CD4-positive, alpha-beta memory T cell (primary cell): ENCODE data around the gene NASP. TPM values are rescaled to one million over a fixed set of nuclear protein-coding genes. Genes with fewer than 3 reads are reported as not detected.

Source experiments
- CTCF ChIA-PET: fragments of 350-600 bp; sonication (Branson Sonifier 250); formaldehyde crosslinking; loops from one replicate; lab custom pipeline; 2021; ENCODE audit warnings: inconsistent platforms; ENCODE audit not compliant: partially characterized antibody; lab: Charles Lee
- POLR2A ChIA-PET: fragments of 350-600 bp; sonication (Branson Sonifier 250); formaldehyde crosslinking; loops from one replicate; lab custom pipeline; 2021; ENCODE audit not compliant: partially characterized antibody; lab: Charles Lee
- DNase-seq, 5 donors: peaks; one replicate each; pipeline versions ENCODE4 v3.0.0 to v3.0.0-alpha.2; 2020 to 2022; ENCODE audit warnings: mixed read lengths in 1 of 5
- H3K27ac ChIP-seq: one replicate; pipeline ENCODE4 v1.7.0; 2013; ENCODE audit warnings: low read depth, low read length
- H3K27me3 ChIP-seq: 2 replicates; pipeline ENCODE4 v1.7.0; 2013; ENCODE audit warnings: mild to moderate bottlenecking, low read length, moderate library complexity; ENCODE audit not compliant: insufficient read depth
- H3K36me3 ChIP-seq: 2 replicates; pipeline ENCODE4 v1.7.0; 2013; ENCODE audit warnings: mild to moderate bottlenecking, low read length, moderate library complexity; ENCODE audit not compliant: insufficient read depth
- H3K4me1 ChIP-seq: 2 replicates; pipeline ENCODE4 v1.7.0; 2013; ENCODE audit warnings: mild to moderate bottlenecking, low read length, moderate library complexity; ENCODE audit not compliant: insufficient read depth
- H3K4me3 ChIP-seq, 2 donors: one replicate each; pipeline ENCODE4 v1.7.0; 2013; ENCODE audit warnings: low read length in 2 of 2, mild to moderate bottlenecking in 1 of 2
- H3K9me3 ChIP-seq, 2 donors: one replicate each; pipeline ENCODE4 v1.7.0; 2013; ENCODE audit warnings: low read length in 2 of 2, control low read depth in 1 of 2; ENCODE audit not compliant: control insufficient read depth in 1 of 2
- H3K27ac Mint-ChIP-seq, 7 donors: one replicate each; pipeline ENCODE4 v1.8.0; 2020 to 2021; ENCODE audit warnings: mixed read lengths in 7 of 7, mild to moderate bottlenecking in 6 of 7, inconsistent platforms in 3 of 7, moderate library complexity in 3 of 7
- H3K27me3 Mint-ChIP-seq, 2 donors: one replicate each; pipeline ENCODE4 v1.8.0; 2020 to 2021; ENCODE audit warnings: mixed read lengths in 2 of 2
- H3K36me3 Mint-ChIP-seq, 2 donors: one replicate each; pipeline ENCODE4 v1.8.0; 2020 to 2021; ENCODE audit warnings: mixed read lengths in 2 of 2, inconsistent platforms in 1 of 2, mild to moderate bottlenecking in 1 of 2
- H3K4me1 Mint-ChIP-seq, 4 donors: one replicate each; pipeline ENCODE4 v1.8.0; 2020 to 2021; ENCODE audit warnings: mixed read lengths in 4 of 4, mild to moderate bottlenecking in 1 of 4
- H3K4me3 Mint-ChIP-seq, 8 donors: one replicate each; pipeline ENCODE4 v1.8.0; 2020 to 2021; ENCODE audit warnings: mixed read lengths in 8 of 8, mild to moderate bottlenecking in 7 of 8, moderate library complexity in 6 of 8, inconsistent platforms in 3 of 8
- H3K9me3 Mint-ChIP-seq, 8 donors: one replicate each; pipeline ENCODE4 v1.8.0; 2020 to 2021; ENCODE audit warnings: mixed read lengths in 8 of 8, mild to moderate bottlenecking in 5 of 8, inconsistent platforms in 3 of 8, moderate library complexity in 1 of 8
- intact Hi-C: fragments of 100-400 bp; cut with micrococcal nuclease; formaldehyde crosslinking; loops from one replicate; pipeline ENCODE4 v1.15.1; 2023
- polyA plus RNA-seq, 2 donors: library from polyadenylated mRNA; unstranded; fragments of 300-500 nt; fragmentation: Illumina TruSeq; gene quantifications; one replicate each; pipeline ENCODE4 v1.2.3, GENCODE V29; 2021
- total RNA-seq, 2 experiments: library from RNA; stranded (reverse); gene quantifications; one replicate each; pipeline ENCODE4 v1.2.3, GENCODE V29; 2021

NASP gene
- total and polyA plus RNA-seq, 4 experiments from 2014 or later: 57.1 to 93.9 (median 90.4) TPM

- H3K9me3 ChIP-seq: no peaks in the 10 kb centered on the region
- H3K9me3 Mint-ChIP-seq: peaks cover 0 to 1% (median 0%) of the 10 kb centered on the region in 8 donors
- H3K27ac Mint-ChIP-seq: peak overlapping the region in 4 of 7 donors; percentile 3 to 65 (median 38)
- ChIA-PET POLR2A (no interaction called here), CTCF (no interaction called here)
- H3K36me3 Mint-ChIP-seq: peaks cover 45 to 67% of the 10 kb centered on the region in 2 donors
- H3K4me3 Mint-ChIP-seq: no peak overlapping the region
- DNase-seq: no peak
- H3K4me1 ChIP-seq: no peaks in the 10 kb centered on the region
- no peaks in the 10 kb centered on the region for H3K27me3 Mint-ChIP-seq
- no peak overlapping the region for H3K27ac ChIP-seq
- intact Hi-C loops: no loop called here
- H3K4me3 ChIP-seq: no peak overlapping the region
- peaks cover 50% of the 10 kb centered on the region for H3K36me3 ChIP-seq
- H3K4me1 Mint-ChIP-seq: no peaks in the 10 kb centered on the region
- H3K27me3 ChIP-seq: no peaks in the 10 kb centered on the region
These were observed 45.2 kb downstream of the NASP start for GRCh38 chr1:45629035-45629434.

GRCh38 chr1:45630429-45630828 lies 46.6 kb downstream of the NASP start:
- DNase-seq: no peak

GRCh38 chr1:45635211-45635610 lies 51.4 kb downstream of the NASP start:
- H3K27ac Mint-ChIP-seq: peak overlapping the region in 1 of 7 donors; percentile 26
- H3K4me3 ChIP-seq: no peak overlapping the region
- H3K9me3 Mint-ChIP-seq: no peaks in the 10 kb centered on the region
- intact Hi-C loops: no loop called here
- H3K4me3 Mint-ChIP-seq: no peak overlapping the region
- H3K4me1 ChIP-seq: no peaks in the 10 kb centered on the region
- H3K27me3 ChIP-seq: no peaks in the 10 kb centered on the region
- POLR2A ChIA-PET: no interaction called here
- H3K9me3 ChIP-seq: no peaks in the 10 kb centered on the region
- no peaks in the 10 kb centered on the region for H3K27me3 Mint-ChIP-seq
- H3K27ac ChIP-seq: no peak overlapping the region
- peaks cover 17 to 38% of the 10 kb centered on the region in 2 donors for H3K36me3 Mint-ChIP-seq
- no peak for DNase-seq
- H3K36me3 ChIP-seq: peaks cover 76% of the 10 kb centered on the region
- H3K4me1 Mint-ChIP-seq: no peaks in the 10 kb centered on the region
- CTCF ChIA-PET: interaction anchor here (0.6 kb wide), 1 partner anchor 37 kb away, joined by 3 read pairs; no protein-coding TSS in a partner anchor

More at GRCh38 chr1:45630429-45630828, 46.6 kb downstream of the NASP start:
- Histone ChIP-seq H3K4me1 (no peaks in the 10 kb centered on the region), H3K27ac (no peak overlapping the region), H3K4me3 (no peak overlapping the region), H3K9me3 (no peaks in the 10 kb centered on the region), H3K36me3 (peaks cover 60% of the 10 kb centered on the region), H3K27me3 (no peaks in the 10 kb centered on the region)
- peak overlapping the region in 5 of 7 donors; percentile 47 to 91 (median 51) for H3K27ac Mint-ChIP-seq
- H3K36me3 Mint-ChIP-seq: peaks cover 39 to 67% of the 10 kb centered on the region in 2 donors
- H3K4me3 Mint-ChIP-seq: no peak overlapping the region
- no peaks in the 10 kb centered on the region for H3K4me1 Mint-ChIP-seq
- intact Hi-C loops: no loop called here
- CTCF ChIA-PET: no interaction called here
- POLR2A ChIA-PET: no interaction called here
- no peaks in the 10 kb centered on the region for H3K27me3 Mint-ChIP-seq
- peaks cover 0 to 1% (median 0%) of the 10 kb centered on the region in 8 donors for H3K9me3 Mint-ChIP-seq

GRCh38 chr1:45640293-45640692 lies 56.5 kb downstream of the NASP start:
- H3K36me3 Mint-ChIP-seq: peaks cover 22 to 30% of the 10 kb centered on the region in 2 donors
- DNase-seq: no peak
- H3K27me3 ChIP-seq: no peaks in the 10 kb centered on the region
- no peak overlapping the region for H3K4me3 ChIP-seq
- POLR2A ChIA-PET: interaction anchor here (0.6 kb wide), 1 partner anchor 918 kb away, joined by 3 read pairs; no protein-coding TSS in a partner anchor
- peak overlapping the region in 3 of 7 donors; percentile 14 to 63 (median 62) for H3K27ac Mint-ChIP-seq
- H3K4me1 ChIP-seq: no peaks in the 10 kb centered on the region
- H3K4me3 Mint-ChIP-seq: no peak overlapping the region
- H3K36me3 ChIP-seq: peaks cover 50% of the 10 kb centered on the region
- H3K27me3 Mint-ChIP-seq: no peaks in the 10 kb centered on the region
- H3K9me3 ChIP-seq: no peaks in the 10 kb centered on the region
- no peaks in the 10 kb centered on the region for H3K9me3 Mint-ChIP-seq
- intact Hi-C loops: no loop called here
- CTCF ChIA-PET: interaction anchor here (0.6 kb wide), 1 partner anchor 604 kb away, joined by 3 read pairs; no protein-coding TSS in a partner anchor
- H3K4me1 Mint-ChIP-seq: peaks cover 0 to 4% (median 2%) of the 10 kb centered on the region in 4 donors
- no peak overlapping the region for H3K27ac ChIP-seq

- Histone ChIP-seq H3K27me3 (no peaks in the 10 kb centered on the region), H3K36me3 (peaks cover 29% of the 10 kb centered on the region), H3K4me1 (no peaks in the 10 kb centered on the region), H3K4me3 (no peak overlapping the region), H3K27ac (no peak overlapping the region), H3K9me3 (no peaks in the 10 kb centered on the region)
- ChIA-PET CTCF (no interaction called here), POLR2A (no interaction called here)
- no peak for DNase-seq
- Mint-ChIP-seq H3K9me3 (no peaks in the 10 kb centered on the region), H3K36me3 (peaks cover 25 to 44% of the 10 kb centered on the region in 2 donors), H3K4me3 (no peak overlapping the region), H3K27me3 (no peaks in the 10 kb centered on the region), H3K27ac (peak overlapping the region in 5 of 7 donors; percentile 1 to 78 (median 39)), H3K4me1 (peaks cover 0 to 8% (median 5%) of the 10 kb centered on the region in 4 donors)
- intact Hi-C loops: no loop called here
These were observed 59.5 kb downstream of the NASP start for GRCh38 chr1:45643321-45643720.

GRCh38 chr1:45643978-45644377 lies 60.1 kb downstream of the NASP start:
- Mint-ChIP-seq H3K27me3 (no peaks in the 10 kb centered on the region), H3K9me3 (no peaks in the 10 kb centered on the region), H3K27ac (peak overlapping the region in 1 of 7 donors; percentile 18), H3K4me3 (no peak overlapping the region), H3K36me3 (peaks cover 26 to 44% of the 10 kb centered on the region in 2 donors), H3K4me1 (peaks cover 0 to 8% (median 5%) of the 10 kb centered on the region in 4 donors)
- CTCF ChIA-PET: interaction anchor here (2.0 kb wide), 1 partner anchor 11 kb away, joined by 5 read pairs; no protein-coding TSS in a partner anchor
- Histone ChIP-seq H3K27me3 (no peaks in the 10 kb centered on the region), H3K4me3 (no peak overlapping the region), H3K4me1 (no peaks in the 10 kb centered on the region), H3K36me3 (peaks cover 22% of the 10 kb centered on the region), H3K9me3 (no peaks in the 10 kb centered on the region), H3K27ac (no peak overlapping the region)
- intact Hi-C loops: no loop called here
- POLR2A ChIA-PET: no interaction called here
- no peak for DNase-seq

- intact Hi-C loops: no loop called here
These were observed 60.8 kb downstream of the NASP start for GRCh38 chr1:45644661-45645060.

More at GRCh38 chr1:45644661-45645060, 60.8 kb downstream of the NASP start:
- H3K4me3 Mint-ChIP-seq: no peak overlapping the region
- CTCF ChIA-PET: interaction anchor here (2.0 kb wide), 1 partner anchor 10 kb away, joined by 5 read pairs; no protein-coding TSS in a partner anchor
- peaks cover 26 to 48% of the 10 kb centered on the region in 2 donors for H3K36me3 Mint-ChIP-seq
- peak overlapping the region in 1 of 7 donors; percentile 18 for H3K27ac Mint-ChIP-seq
- H3K4me1 ChIP-seq: no peaks in the 10 kb centered on the region
- POLR2A ChIA-PET: no interaction called here
- H3K27me3 ChIP-seq: no peaks in the 10 kb centered on the region
- H3K27me3 Mint-ChIP-seq: no peaks in the 10 kb centered on the region
- no peaks in the 10 kb centered on the region for H3K9me3 ChIP-seq
- DNase-seq: no peak
- peaks cover 18% of the 10 kb centered on the region for H3K36me3 ChIP-seq
- H3K9me3 Mint-ChIP-seq: no peaks in the 10 kb centered on the region
- H3K27ac ChIP-seq: no peak overlapping the region
- no peak overlapping the region for H3K4me3 ChIP-seq
- H3K4me1 Mint-ChIP-seq: peaks cover 0 to 8% (median 5%) of the 10 kb centered on the region in 4 donors
